OCI-LY7 (cell line): ENCODE measurements around the gene UBXN2A. TPM values are rescaled to one million over a fixed set of nuclear protein-coding genes. Genes with fewer than 3 reads are reported as not detected.
A peak's percentile ranks its signal among the peaks of the same experiment; 100 is the strongest.

Experiments used
- BruUV-seq: library from RNA; stranded (reverse); fragments of 400-500 nt; replicated peaks from 2 replicates; lab custom pipeline; 2021; lab: Mats Ljungman, UMichigan
- CTCF ChIA-PET: fragments of 300-600 bp; sonication (Branson Sonifier 250); formaldehyde crosslinking; loops from one replicate; lab custom pipeline; 2022; ENCODE audit warnings: antibody characterized with exemption; ENCODE audit not compliant: unreplicated experiment; lab: Charles Lee
- POLR2A ChIA-PET: fragments of 300-600 bp; sonication (Branson Sonifier 250); formaldehyde crosslinking; loops from one replicate; lab custom pipeline; 2022; ENCODE audit warnings: antibody characterized with exemption; lab: Charles Lee
- DNase-seq: peaks from one replicate; pipeline ENCODE4 v3.0.0-alpha.2; 2015; ENCODE audit warnings: low spot score
- H2AFZ ChIP-seq: fragments of 200-600 bp; sonication (generic), shearing (Covaris generic); 2 replicates; pipeline ENCODE4 v1.6.1; 2014; ENCODE audit warnings: mild to moderate bottlenecking, antibody characterized with exemption, low read length, moderate library complexity
- H3K27ac ChIP-seq: fragments of 200-600 bp; sonication (generic); 2 replicates; pipeline ENCODE4 v1.5.1; 2014; ENCODE audit warnings: mixed run types, low read depth, mild to moderate bottlenecking, moderate library complexity, low read length, inconsistent platforms; ENCODE audit not compliant: poor library complexity, severe bottlenecking
- H3K36me3 ChIP-seq: fragments of 200-600 bp; sonication (generic); 2 replicates; pipeline ENCODE4 v1.6.1; 2014; ENCODE audit warnings: mild to moderate bottlenecking, antibody characterized with exemption, low read length, moderate library complexity, mixed read lengths; ENCODE audit not compliant: insufficient read depth
- H3K4me1 ChIP-seq: fragments of 200-600 bp; sonication (generic); 2 replicates; pipeline ENCODE4 v1.5.1; 2014; ENCODE audit warnings: mild to moderate bottlenecking, low read length; ENCODE audit not compliant: insufficient read depth, poor library complexity, severe bottlenecking
- H3K4me2 ChIP-seq: fragments of 200-600 bp; sonication (generic); 2 replicates; pipeline ENCODE4 v1.6.1; 2014; ENCODE audit warnings: mild to moderate bottlenecking, low read length
- H3K4me3 ChIP-seq: fragments of 200-600 bp; sonication (generic); 2 replicates; pipeline ENCODE4 v1.5.1; 2014; ENCODE audit warnings: mild to moderate bottlenecking, low read depth, low read length; ENCODE audit not compliant: poor library complexity, severe bottlenecking
- H3K79me2 ChIP-seq: fragments of 200-600 bp; sonication (generic); 2 replicates; pipeline ENCODE4 v1.6.1; 2016; ENCODE audit warnings: low read depth, mild to moderate bottlenecking, low read length, moderate library complexity, mixed read lengths; ENCODE audit not compliant: insufficient read depth
- H3K9me2 ChIP-seq: fragments of 200-600 bp; sonication (generic); 2 replicates; pipeline ENCODE4 v1.6.1; 2016; ENCODE audit warnings: mild to moderate bottlenecking, low read length, mixed read lengths; ENCODE audit not compliant: insufficient read depth
- H3K9me3 ChIP-seq: fragments of 200-600 bp; sonication (generic); 2 replicates; pipeline ENCODE4 v1.6.1; 2014; ENCODE audit warnings: mild to moderate bottlenecking, mixed run types, low read length, mixed read lengths
- H4K20me1 ChIP-seq: fragments of 200-600 bp; sonication (generic); 2 replicates; pipeline ENCODE4 v1.6.1; 2014; ENCODE audit warnings: mild to moderate bottlenecking, antibody characterized with exemption, low read length, moderate library complexity, mixed read lengths; ENCODE audit not compliant: insufficient read depth
- CTCF ChIP-seq: fragments of 200-600 bp; sonication (generic); conservative IDR thresholded peaks from 2 replicates; pipeline ENCODE4 v1.5.1; 2014; ENCODE audit warnings: mild to moderate bottlenecking, antibody characterized with exemption, low read length, moderate library complexity, mixed read lengths
- EZH2phosphoT487 ChIP-seq: fragments of 200-600 bp; sonication (generic); IDR thresholded peaks from 2 replicates; pipeline ENCODE4 v1.6.1; 2018; ENCODE audit warnings: low read depth, borderline replicate concordance, mild to moderate bottlenecking, mixed run types, antibody characterized with exemption, low read length, moderate library complexity, mixed read lengths
- intact Hi-C: fragments of 100-400 bp; cut with micrococcal nuclease; formaldehyde crosslinking; loops from one replicate; pipeline ENCODE4 v1.10.0; 2022; ENCODE audit not compliant: unreplicated experiment
- total RNA-seq, 2 experiments: library from RNA; depleted of rRNA in 1 of 2; stranded (reverse); fragments of >200 nt in 1 of 2; shearing (Covaris generic) in 1 of 2; gene quantifications; 2 replicates each; pipeline ENCODE4 v1.2.3, GENCODE V29; 2014 to 2022

UBXN2A gene
- total RNA-seq, 2 experiments from 2014 or later: 10.0 to 15.4 TPM

- H3K4me1 ChIP-seq: peaks cover 4% of the 10 kb centered on the region
- H4K20me1 ChIP-seq: no peaks in the 10 kb centered on the region
- H2AFZ ChIP-seq: no peak overlapping the region
- H3K9me3 ChIP-seq: no peaks in the 10 kb centered on the region
- H3K79me2 ChIP-seq: no peaks in the 10 kb centered on the region
- TF ChIP-seq CTCF (no peak), EZH2phosphoT487 (no peak)
- no peak overlapping the region for H3K27ac ChIP-seq
- no peak for DNase-seq
- H3K4me3 ChIP-seq: no peak overlapping the region
- ChIA-PET CTCF (no interaction called here), POLR2A (no interaction called here)
- no peak overlapping the region for H3K4me2 ChIP-seq
- no TSS peak for BruUV-seq
- no peaks in the 10 kb centered on the region for H3K9me2 ChIP-seq
- intact Hi-C loops: no loop called here
- no peaks in the 10 kb centered on the region for H3K36me3 ChIP-seq
Observed at GRCh38 chr2:23934259-23934658, 6.0 kb upstream of the UBXN2A start.

GRCh38 chr2:23940718-23941620 lies 706 bp downstream of the UBXN2A start:
- Histone ChIP-seq H3K9me2 (no peaks in the 10 kb centered on the region), H3K4me1 (peaks cover 18% of the 10 kb centered on the region), H4K20me1 (no peaks in the 10 kb centered on the region; the same call in 1 of the 2 replicates), H3K9me3 (no peaks in the 10 kb centered on the region), H3K27ac (peak overlapping the region; percentile 73), H3K4me3 (peak overlapping the region; percentile 72), H3K36me3 (0 out of 2 replicates have a peak, but pooled peaks cover 6% of the 10 kb centered on the region), H2AFZ (peak overlapping the region; percentile 64), H3K4me2 (peak overlapping the region; percentile 80), H3K79me2 (peaks cover 25% of the 10 kb centered on the region)
- TSS peak; percentile 73 for BruUV-seq
- no peak for TF ChIP-seq CTCF
- no peak for TF ChIP-seq EZH2phosphoT487
- intact Hi-C loops: loop anchor here (1.0 to 10.0 kb wide), 3 partner anchors 14 to 554 kb away; partner anchors contain the start of genes ATAD2B, NCOA1 and SF3B6
- peak; percentile 74 for DNase-seq
- CTCF ChIA-PET: interaction anchor here (0.6 to 2.5 kb wide), 3 partner anchors 14 to 55 kb away, joined by 3 to 15 read pairs (median 3); partner anchors contain the start of gene ATAD2B
- POLR2A ChIA-PET: interaction anchor here (0.5 to 3.5 kb wide), 13 partner anchors 8 to 1505 kb away, joined by 3 to 50 read pairs (median 4); partner anchors contain the start of genes ATAD2B and WDCP
